Suprapubic skin (tissue), 3 donors: Measurements from ENCODE around the gene STUM.

ENCODE experiments used
- POLR2A ChIP-seq, 2 donors: fragments of 450-650 bp; IDR thresholded peaks; one replicate each; pipeline ENCODE4 v1.6.1; 2017; ENCODE audit warnings: antibody characterized with exemption in 2 of 2, mild to moderate bottlenecking in 2 of 2, moderate library complexity in 2 of 2
- TF ChIP-seq, protein P1 (sequence below), 2 donors: fragments of 200-600 bp in 1 of 2; fragments of 450-650 bp in 1 of 2; sonication (generic) in 1 of 2; IDR thresholded peaks; one replicate each; pipeline ENCODE4 v1.5.1; 2016 to 2019; ENCODE audit warnings: antibody characterized with exemption in 2 of 2, mild to moderate bottlenecking in 1 of 2, moderate library complexity in 1 of 2

GRCh38 chr1:226549937-226550671 is 1.5 kb downstream of the STUM start:
- TF ChIP-seq, protein P1, sequence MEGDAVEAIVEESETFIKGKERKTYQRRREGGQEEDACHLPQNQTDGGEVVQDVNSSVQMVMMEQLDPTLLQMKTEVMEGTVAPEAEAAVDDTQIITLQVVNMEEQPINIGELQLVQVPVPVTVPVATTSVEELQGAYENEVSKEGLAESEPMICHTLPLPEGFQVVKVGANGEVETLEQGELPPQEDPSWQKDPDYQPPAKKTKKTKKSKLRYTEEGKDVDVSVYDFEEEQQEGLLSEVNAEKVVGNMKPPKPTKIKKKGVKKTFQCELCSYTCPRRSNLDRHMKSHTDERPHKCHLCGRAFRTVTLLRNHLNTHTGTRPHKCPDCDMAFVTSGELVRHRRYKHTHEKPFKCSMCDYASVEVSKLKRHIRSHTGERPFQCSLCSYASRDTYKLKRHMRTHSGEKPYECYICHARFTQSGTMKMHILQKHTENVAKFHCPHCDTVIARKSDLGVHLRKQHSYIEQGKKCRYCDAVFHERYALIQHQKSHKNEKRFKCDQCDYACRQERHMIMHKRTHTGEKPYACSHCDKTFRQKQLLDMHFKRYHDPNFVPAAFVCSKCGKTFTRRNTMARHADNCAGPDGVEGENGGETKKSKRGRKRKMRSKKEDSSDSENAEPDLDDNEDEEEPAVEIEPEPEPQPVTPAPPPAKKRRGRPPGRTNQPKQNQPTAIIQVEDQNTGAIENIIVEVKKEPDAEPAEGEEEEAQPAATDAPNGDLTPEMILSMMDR (IDR thresholded peaks at IDR 0.05) = peak in 1 of 2 donors; percentile 10
- TF ChIP-seq POLR2A (IDR thresholded peaks at IDR 0.05) = no peak
